OCI-LY3 (cell line): ENCODE measurements around the gene SGIP1.

Source experiments
- H2AFZ ChIP-seq: fragments of 200-600, 300-600 bp; shearing (Covaris generic); 2 replicates; pipeline ENCODE4 v1.6.0; 2014; ENCODE audit warnings: antibody characterized with exemption, low read depth, low read length
- H3K27ac ChIP-seq: fragments of 200-600, 300-600 bp; sonication (generic); 2 replicates; pipeline ENCODE4 v1.5.1; 2014; ENCODE audit warnings: mild to moderate bottlenecking, low read length, moderate library complexity, mixed read lengths
- H3K27me3 ChIP-seq: fragments of 200-600, 300-600 bp; sonication (generic); 2 replicates; pipeline ENCODE4 v1.6.1; 2014; ENCODE audit warnings: low read depth, low read length, mixed read lengths
- H3K36me3 ChIP-seq: fragments of 200-600, 300-600 bp; sonication (generic); replicated peaks from 2 replicates; pipeline ENCODE3; 2014; ENCODE audit warnings: low read depth, low read length, mixed read lengths
- H3K4me1 ChIP-seq: fragments of 300-600, 200-600 bp; sonication (generic); 2 replicates; pipeline ENCODE4 v1.6.1; 2014; ENCODE audit warnings: low read length, mixed read lengths
- H3K4me2 ChIP-seq: fragments of 200-600, 300-600 bp; sonication (generic); 2 replicates; pipeline ENCODE4 v1.6.1; 2014; ENCODE audit warnings: low read length, mixed read lengths
- H3K4me3 ChIP-seq: fragments of 300-600, 200-600 bp; sonication (generic); 2 replicates; pipeline ENCODE4 v1.5.1; 2014; ENCODE audit warnings: antibody characterized with exemption, mild to moderate bottlenecking, low read length, moderate library complexity
- H3K79me2 ChIP-seq: fragments of 300-600, 200-600 bp; shearing (Covaris generic); 2 replicates; pipeline ENCODE4 v1.6.1; 2014; ENCODE audit warnings: mild to moderate bottlenecking, low read length, mixed read lengths
- H3K9ac ChIP-seq: fragments of 300-600, 200-600 bp; shearing (Covaris generic); 2 replicates; pipeline ENCODE4 v1.6.0; 2014; ENCODE audit warnings: mild to moderate bottlenecking, low read length, moderate library complexity
- H3K9me3 ChIP-seq: fragments of 200-600, 300-600 bp; shearing (Covaris generic); 2 replicates; pipeline ENCODE4 v1.6.1; 2014; ENCODE audit warnings: low read length, mixed read lengths; ENCODE audit not compliant: insufficient read depth
- H4K20me1 ChIP-seq: fragments of 200-600, 300-600 bp; sonication (generic); 2 replicates; pipeline ENCODE4 v1.6.1; 2016; ENCODE audit warnings: low read length, mixed read lengths; ENCODE audit not compliant: insufficient read depth
- EZH2phosphoT487 ChIP-seq: fragments of 200-600 bp; shearing (Covaris generic); IDR thresholded peaks from 2 replicates; pipeline ENCODE4 v1.6.1; 2018; ENCODE audit warnings: antibody characterized with exemption, mixed run types, low read depth
- TF ChIP-seq, protein P1 (sequence below): fragments of 200-600, 300-600 bp; sonication (generic); IDR thresholded peaks from 2 replicates; pipeline ENCODE4 v1.5.1; 2014; ENCODE audit warnings: antibody characterized with exemption, low read length, low read depth

Gene SGIP1

DNA sequence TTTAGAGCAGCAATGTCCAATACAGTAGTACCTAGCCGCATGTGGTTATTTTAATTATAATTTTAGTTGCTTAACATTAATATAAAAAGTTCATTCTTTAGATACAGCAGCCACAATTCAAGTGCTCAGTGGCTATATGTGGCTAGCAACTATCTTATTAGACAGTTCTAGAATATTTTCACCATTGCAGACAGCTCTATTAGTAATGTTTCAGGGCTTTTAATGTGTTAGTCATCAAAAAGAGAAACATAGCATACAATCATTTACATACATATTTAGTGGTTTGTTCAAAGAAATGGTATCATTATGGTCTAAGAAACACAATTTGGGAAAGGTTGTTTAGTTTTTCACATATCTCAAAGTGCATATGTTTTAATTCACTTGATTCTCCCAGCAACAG lies 151.7 kb downstream of the SGIP1 start:
- no peaks in the 10 kb centered on the region for H3K27me3 ChIP-seq
- no peaks in the 10 kb centered on the region for H4K20me1 ChIP-seq
- H3K4me2 ChIP-seq = no peak overlapping the region
- H3K4me3 ChIP-seq = no peak overlapping the region
- H3K4me1 ChIP-seq = no peaks in the 10 kb centered on the region
- no peaks in the 10 kb centered on the region for H3K9me3 ChIP-seq
- TF ChIP-seq, protein P1, sequence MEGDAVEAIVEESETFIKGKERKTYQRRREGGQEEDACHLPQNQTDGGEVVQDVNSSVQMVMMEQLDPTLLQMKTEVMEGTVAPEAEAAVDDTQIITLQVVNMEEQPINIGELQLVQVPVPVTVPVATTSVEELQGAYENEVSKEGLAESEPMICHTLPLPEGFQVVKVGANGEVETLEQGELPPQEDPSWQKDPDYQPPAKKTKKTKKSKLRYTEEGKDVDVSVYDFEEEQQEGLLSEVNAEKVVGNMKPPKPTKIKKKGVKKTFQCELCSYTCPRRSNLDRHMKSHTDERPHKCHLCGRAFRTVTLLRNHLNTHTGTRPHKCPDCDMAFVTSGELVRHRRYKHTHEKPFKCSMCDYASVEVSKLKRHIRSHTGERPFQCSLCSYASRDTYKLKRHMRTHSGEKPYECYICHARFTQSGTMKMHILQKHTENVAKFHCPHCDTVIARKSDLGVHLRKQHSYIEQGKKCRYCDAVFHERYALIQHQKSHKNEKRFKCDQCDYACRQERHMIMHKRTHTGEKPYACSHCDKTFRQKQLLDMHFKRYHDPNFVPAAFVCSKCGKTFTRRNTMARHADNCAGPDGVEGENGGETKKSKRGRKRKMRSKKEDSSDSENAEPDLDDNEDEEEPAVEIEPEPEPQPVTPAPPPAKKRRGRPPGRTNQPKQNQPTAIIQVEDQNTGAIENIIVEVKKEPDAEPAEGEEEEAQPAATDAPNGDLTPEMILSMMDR = no peak
- TF ChIP-seq EZH2phosphoT487 = no peak
- H2AFZ ChIP-seq = no peak overlapping the region
- no peaks in the 10 kb centered on the region for H3K79me2 ChIP-seq
- no peaks in the 10 kb centered on the region for H3K36me3 ChIP-seq
- no peak overlapping the region for H3K9ac ChIP-seq
- H3K27ac ChIP-seq = no peak overlapping the region

DNA sequence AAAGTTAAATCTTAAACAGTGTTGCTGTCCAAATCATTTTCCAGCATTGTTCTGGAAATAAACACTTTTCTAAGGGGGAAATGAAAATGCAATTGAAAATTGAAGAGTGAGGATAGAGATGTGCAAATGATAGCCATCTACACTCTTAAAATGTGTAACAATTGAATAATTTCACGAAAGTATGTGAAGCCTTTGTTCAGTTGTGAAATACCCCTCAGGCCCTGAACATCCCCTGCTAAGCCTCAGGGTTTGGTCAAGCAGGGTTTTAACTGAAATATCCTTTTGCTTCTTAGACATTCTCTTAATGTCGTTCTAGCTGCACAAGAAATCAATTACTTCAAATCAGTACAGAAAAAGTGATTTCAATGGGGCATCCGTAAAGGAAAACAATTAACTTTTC lies 152.5 kb downstream of the SGIP1 start:
- Histone ChIP-seq H3K79me2 (no peaks in the 10 kb centered on the region), H3K4me2 (no peak overlapping the region), H3K4me1 (no peaks in the 10 kb centered on the region), H4K20me1 (no peaks in the 10 kb centered on the region), H3K9ac (no peak overlapping the region), H3K27me3 (no peaks in the 10 kb centered on the region), H2AFZ (no peak overlapping the region), H3K4me3 (no peak overlapping the region), H3K27ac (no peak overlapping the region), H3K36me3 (no peaks in the 10 kb centered on the region), H3K9me3 (no peaks in the 10 kb centered on the region)
- no peak for TF ChIP-seq EZH2phosphoT487
- TF ChIP-seq, protein P1 = no peak

DNA sequence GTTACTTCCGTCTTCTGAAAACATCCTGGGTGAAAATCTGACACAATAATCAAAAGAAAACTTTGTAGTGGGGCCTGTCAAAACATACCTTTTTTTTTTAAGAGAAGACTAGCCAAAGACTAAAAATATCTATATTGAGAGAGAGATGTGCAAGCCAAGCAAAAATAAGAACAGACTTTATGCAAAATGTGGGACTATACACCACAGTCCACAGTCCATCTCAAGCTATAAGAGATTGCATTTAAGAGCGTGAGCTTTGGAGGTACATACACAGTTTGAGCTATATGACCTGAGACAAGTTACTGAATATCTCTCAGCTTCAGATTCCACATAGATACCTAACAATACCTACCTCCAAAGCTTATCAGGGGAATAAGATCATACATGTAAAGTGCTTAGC lies 153.4 kb downstream of the SGIP1 start:
- Histone ChIP-seq H3K36me3 (no peaks in the 10 kb centered on the region), H3K4me2 (no peak overlapping the region), H3K4me3 (no peak overlapping the region), H2AFZ (no peak overlapping the region), H3K9me3 (no peaks in the 10 kb centered on the region), H3K27me3 (no peaks in the 10 kb centered on the region), H3K79me2 (no peaks in the 10 kb centered on the region), H3K27ac (no peak overlapping the region), H3K4me1 (no peaks in the 10 kb centered on the region), H4K20me1 (no peaks in the 10 kb centered on the region), H3K9ac (no peak overlapping the region)
- TF ChIP-seq EZH2phosphoT487 = no peak
- TF ChIP-seq, protein P1 = no peak

DNA sequence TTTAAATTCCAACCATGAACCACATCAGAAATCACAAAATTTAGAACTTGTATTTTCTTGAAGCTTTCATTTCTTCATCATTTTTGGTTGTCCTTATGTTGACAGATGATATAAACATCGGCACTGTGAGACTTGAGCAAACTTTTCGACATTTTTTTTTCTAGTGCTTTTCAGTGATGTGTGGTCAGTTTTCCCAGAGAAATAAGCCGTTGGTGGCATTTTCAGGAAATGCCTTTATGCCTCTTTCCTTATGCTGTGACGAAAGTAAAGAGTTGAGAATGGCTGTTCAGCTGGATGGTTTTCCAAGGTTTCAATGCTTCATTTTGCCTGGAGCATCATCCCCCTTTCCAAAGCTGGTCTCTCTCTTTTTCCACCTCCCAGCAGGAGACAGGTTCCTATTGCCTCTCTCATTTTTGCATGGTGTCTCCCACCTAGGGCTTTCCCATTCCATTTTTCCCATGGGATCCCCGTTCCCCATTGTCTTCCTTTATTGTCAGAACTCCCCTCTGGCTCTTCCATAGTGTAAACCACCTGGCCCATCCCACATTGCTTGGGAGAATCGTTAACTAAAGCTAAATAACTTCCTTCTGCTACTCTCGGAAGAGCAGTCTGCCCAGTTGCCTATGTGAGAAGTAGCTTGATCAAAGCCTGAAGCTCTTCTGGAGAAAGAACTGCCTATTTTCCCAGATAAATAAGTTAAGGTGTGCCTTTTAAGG lies 156.9 kb downstream of the SGIP1 start:
- H3K9ac ChIP-seq = no peak overlapping the region
- H3K4me1 ChIP-seq = peaks cover 6% of the 10 kb centered on the region
- no peaks in the 10 kb centered on the region for H3K79me2 ChIP-seq
- H2AFZ ChIP-seq = no peak overlapping the region
- no peak overlapping the region for H3K4me3 ChIP-seq
- no peak overlapping the region for H3K27ac ChIP-seq
- H3K4me2 ChIP-seq = no peak overlapping the region
- TF ChIP-seq, protein P1 = no peak
- TF ChIP-seq EZH2phosphoT487 = no peak
- no peaks in the 10 kb centered on the region for H3K36me3 ChIP-seq
- H4K20me1 ChIP-seq = no peaks in the 10 kb centered on the region
- H3K27me3 ChIP-seq = no peaks in the 10 kb centered on the region
- no peaks in the 10 kb centered on the region for H3K9me3 ChIP-seq
